CD4-positive, alpha-beta T cell treated with Interferon gamma for 1 hour (primary cell): ENCODE measurements around the gene ERVH48-1.
"Not testable (repeated sequence)": the region's sequence is repeated elsewhere in the genome, so short reads cannot be mapped to it uniquely, and the experiment has no call there.

ENCODE experiments used
- DNase-seq: peaks from one replicate; pipeline ENCODE4 v3.0.0-alpha.2; 2020

The ERVH48-1 gene

DNA sequence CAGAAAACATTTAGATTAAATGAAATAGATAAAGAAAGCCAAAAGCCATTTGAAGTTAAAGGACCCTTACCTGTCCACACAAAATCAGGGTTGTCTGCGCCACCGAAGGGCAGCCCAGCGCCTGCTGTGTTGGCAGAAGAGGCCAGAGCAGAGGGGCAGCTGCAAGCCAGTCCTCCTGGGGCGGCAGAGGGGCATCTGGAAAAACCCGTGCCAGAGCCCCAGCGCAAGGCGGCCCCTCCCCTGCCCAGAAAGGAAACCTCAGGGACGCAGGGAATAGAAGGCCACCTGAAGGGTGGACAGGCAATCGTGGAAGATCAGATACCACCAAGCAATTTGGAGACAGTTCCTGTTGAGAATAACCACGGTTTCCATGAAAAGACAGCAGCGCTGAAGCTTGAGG, 21.6 kb downstream of the ERVH48-1 start:
- DNase-seq, result no peak

- DNase-seq, result no peak
These were observed 25.0 kb downstream of the ERVH48-1 start for GRCh38 chr21:42900446-42900845.

DNA sequence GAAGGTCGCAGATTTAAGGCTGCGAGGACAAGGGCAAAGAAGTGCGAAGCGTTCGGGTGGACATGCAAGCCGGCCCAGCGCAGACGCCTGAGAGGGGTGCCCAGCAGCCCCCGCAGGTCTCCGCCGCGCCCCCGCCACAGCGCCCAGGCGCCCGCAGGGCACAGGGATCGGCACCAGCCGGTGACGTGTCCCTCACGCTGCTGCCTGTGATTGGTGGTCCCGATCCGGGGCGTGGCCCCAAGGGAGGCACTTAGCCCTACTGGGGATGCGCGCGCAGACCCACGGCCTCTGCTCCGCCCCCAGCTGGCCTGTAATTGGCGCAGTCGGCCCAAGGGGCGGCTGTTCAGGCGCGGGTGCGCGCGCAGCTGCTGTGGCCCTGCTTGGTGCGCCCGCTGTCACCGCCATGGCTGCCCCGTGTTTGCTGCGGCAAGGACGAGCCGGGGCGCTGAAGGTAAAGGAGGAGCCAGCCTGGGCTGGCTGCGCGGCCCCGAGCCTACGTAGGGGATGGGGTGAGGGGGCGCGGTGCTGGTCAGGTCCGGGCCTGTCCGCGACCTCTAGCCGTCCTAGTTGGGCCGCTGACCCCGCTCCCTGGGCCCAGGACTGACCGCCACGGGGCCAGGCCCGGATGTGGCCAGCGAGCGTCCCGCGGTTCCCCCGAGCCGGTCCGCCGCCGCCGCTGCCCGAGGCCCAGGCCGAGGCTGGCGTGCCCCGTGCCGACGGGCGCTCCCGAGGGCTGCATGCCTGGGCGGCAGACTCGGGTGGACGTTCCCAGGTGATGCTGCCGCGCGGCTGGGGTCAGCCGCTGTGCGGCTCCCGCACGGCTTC, 32.3 kb downstream of the ERVH48-1 start, which contains the start of gene NDUFV3:
Gene NDUFV3, plus strand, starts transcription at position 379 of the 825 bp plus-strand sequence. Its CDS starts 25 bp downstream, at position 404.
- peak; percentile 100 for DNase-seq

DNA sequence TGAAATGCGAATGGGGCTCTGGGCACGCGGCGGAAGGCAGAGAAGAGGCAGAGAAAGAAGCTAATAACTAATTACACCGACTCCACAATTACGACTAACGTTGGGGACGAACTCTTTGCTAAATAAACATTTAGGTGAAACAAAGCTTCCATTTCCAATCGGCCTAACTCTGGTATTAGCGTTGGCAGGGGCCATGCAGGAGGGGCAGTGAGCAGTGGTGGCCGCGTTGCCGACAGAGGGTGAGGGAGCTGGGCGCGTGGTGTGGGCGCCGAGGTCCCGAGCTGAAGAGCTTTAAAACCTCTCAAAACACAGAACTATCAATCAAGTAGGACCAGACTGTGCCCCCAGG, 32.9 kb downstream of the ERVH48-1 start:
- DNase-seq, result no peak

- DNase-seq, result no peak
These were observed 38.1 kb downstream of the ERVH48-1 start for GRCh38 chr21:42887326-42887725.

- DNase-seq, result no peak
These were observed 41.5 kb downstream of the ERVH48-1 start for GRCh38 chr21:42883921-42884320.

GRCh38 chr21:42880352-42880751, 45.1 kb downstream of the ERVH48-1 start:
- no peak for DNase-seq

- peak; percentile 98 for DNase-seq
These were observed 46.2 kb downstream of the ERVH48-1 start, which contains the start of gene WDR4 for GRCh38 chr21:42878993-42879787. Gene WDR4, minus strand, starts transcription at chr21:42879539. Its CDS starts 44 bp downstream, at chr21:42879495.

GRCh38 chr21:42878678-42878992, 46.8 kb downstream of the ERVH48-1 start:
- no peak for DNase-seq

GRCh38 chr21:42875811-42876210, 49.6 kb downstream of the ERVH48-1 start:
- DNase-seq, result not testable (repeated sequence)

- DNase-seq, result no peak
These were observed 52.3 kb downstream of the ERVH48-1 start for GRCh38 chr21:42873096-42873495.

- DNase-seq, result no peak
These were observed 57.2 kb downstream of the ERVH48-1 start for GRCh38 chr21:42868196-42868595.
